ENCODE measurements around the gene APLNR.

GRCh38 chr11:57203359-57203758 is 33.7 kb downstream of the APLNR start:
- no peak for TF ChIP-seq RAD21 (IDR thresholded peaks at IDR 0.05; ENCODE audit: low read depth)
- TF ChIP-seq ZBTB7A (IDR thresholded peaks at IDR 0.05; ENCODE audit: low read depth), result no peak
- no peak for TF ChIP-seq TAF1 (IDR thresholded peaks at IDR 0.05; ENCODE audit: low read depth)
- no peak for TF ChIP-seq CEBPB (IDR thresholded peaks at IDR 0.05)
- no peak for TF ChIP-seq TCF12 (IDR thresholded peaks at IDR 0.05; ENCODE audit: low read depth)
- no peak for TF ChIP-seq EP300 (IDR thresholded peaks at IDR 0.05; ENCODE audit: borderline replicate concordance)
- TF ChIP-seq YY1 (IDR thresholded peaks at IDR 0.05; ENCODE audit: low read depth), result no peak
- no peak for TF ChIP-seq TEAD4 (IDR thresholded peaks at IDR 0.05)
- TF ChIP-seq USF1 (IDR thresholded peaks at IDR 0.05), result no peak

All from Ishikawa (cell line).